Gastroesophageal sphincter (tissue), 4 donors: ENCODE results near the gene NFATC2. TPM values are rescaled to one million over a fixed set of nuclear protein-coding genes. Genes with fewer than 3 reads are reported as not detected.

Experiments used
- ATAC-seq: fragments of 150-250 bp; one replicate; pipeline ENCODE4 v1.9.1; 2016; ENCODE audit warnings: mild to moderate bottlenecking, moderate library complexity
- H3K27ac ChIP-seq, 4 donors: fragments of 200-600 bp; sonication (generic) in 3 of 4; 1 replicate in 3 of 4; 2 replicates in 1 of 4; pipeline ENCODE4 v1.5.1; 2016 to 2019
- H3K27me3 ChIP-seq: fragments of 200-600 bp; sonication (generic); one replicate; pipeline ENCODE4 v1.5.1; 2019
- H3K36me3 ChIP-seq, 2 donors: fragments of 200-600 bp; sonication (generic); one replicate each; pipeline ENCODE4 v1.5.1; 2019; ENCODE audit warnings: control low read depth in 1 of 2
- H3K4me1 ChIP-seq, 3 donors: fragments of 200-600 bp; sonication (generic); 1 replicate in 2 of 3; 2 replicates in 1 of 3; pipeline ENCODE4 v1.5.1; 2016 to 2019; ENCODE audit warnings: control low read depth in 2 of 3
- H3K4me3 ChIP-seq, 2 donors: fragments of 200-600 bp; sonication (generic); one replicate each; pipeline ENCODE4 v1.5.1; 2019; ENCODE audit warnings: mild to moderate bottlenecking in 1 of 2, moderate library complexity in 1 of 2
- H3K9me3 ChIP-seq, 3 donors: fragments of 200-600 bp; sonication (generic); one replicate each; pipeline ENCODE4 v1.5.1; 2017 to 2019; ENCODE audit warnings: control low read depth in 2 of 3
- EP300 ChIP-seq: sonication (generic); formaldehyde crosslinking; IDR thresholded peaks from one replicate; pipeline ENCODE4 v1.6.1; 2017; ENCODE audit warnings: antibody characterized with exemption, mild to moderate bottlenecking
- POLR2A ChIP-seq, 2 donors: fragments of 450-650 bp; IDR thresholded peaks; one replicate each; pipeline ENCODE4 v1.6.1; 2017; ENCODE audit warnings: antibody characterized with exemption in 2 of 2, mild to moderate bottlenecking in 2 of 2, moderate library complexity in 1 of 2
- POLR2AphosphoS5 ChIP-seq: sonication (generic); formaldehyde crosslinking; IDR thresholded peaks from one replicate; pipeline ENCODE4 v1.6.1; 2017; ENCODE audit warnings: antibody characterized with exemption
- WGBS, 2 donors: methylation state at CpG; one replicate each; pipeline ENCODE4 v1.1.5; 2018; ENCODE audit warnings: low coverage in 1 of 2; 5-methylcytosine and 5-hydroxymethylcytosine counted together
- total RNA-seq, 4 donors: library from RNA; depleted of rRNA; stranded (reverse); fragments of >200 nt; gene quantifications; one replicate each; pipeline ENCODE4 v1.1.0, GENCODE V29; 2016
- TF ChIP-seq, protein P1 (sequence below), 4 experiments: fragments of 200-600 bp in 2 of 4; fragments of 450-650 bp in 2 of 4; sonication (generic) in 1 of 4; IDR thresholded peaks; one replicate each; pipeline ENCODE4 v1.5.1; 2017 to 2019; ENCODE audit warnings: antibody characterized with exemption in 4 of 4, mild to moderate bottlenecking in 2 of 4, moderate library complexity in 2 of 4

NFATC2 gene
- total RNA-seq, 4 donors from 2014 or later: 4.4 to 20.2 (median 9.0) TPM

DNA sequence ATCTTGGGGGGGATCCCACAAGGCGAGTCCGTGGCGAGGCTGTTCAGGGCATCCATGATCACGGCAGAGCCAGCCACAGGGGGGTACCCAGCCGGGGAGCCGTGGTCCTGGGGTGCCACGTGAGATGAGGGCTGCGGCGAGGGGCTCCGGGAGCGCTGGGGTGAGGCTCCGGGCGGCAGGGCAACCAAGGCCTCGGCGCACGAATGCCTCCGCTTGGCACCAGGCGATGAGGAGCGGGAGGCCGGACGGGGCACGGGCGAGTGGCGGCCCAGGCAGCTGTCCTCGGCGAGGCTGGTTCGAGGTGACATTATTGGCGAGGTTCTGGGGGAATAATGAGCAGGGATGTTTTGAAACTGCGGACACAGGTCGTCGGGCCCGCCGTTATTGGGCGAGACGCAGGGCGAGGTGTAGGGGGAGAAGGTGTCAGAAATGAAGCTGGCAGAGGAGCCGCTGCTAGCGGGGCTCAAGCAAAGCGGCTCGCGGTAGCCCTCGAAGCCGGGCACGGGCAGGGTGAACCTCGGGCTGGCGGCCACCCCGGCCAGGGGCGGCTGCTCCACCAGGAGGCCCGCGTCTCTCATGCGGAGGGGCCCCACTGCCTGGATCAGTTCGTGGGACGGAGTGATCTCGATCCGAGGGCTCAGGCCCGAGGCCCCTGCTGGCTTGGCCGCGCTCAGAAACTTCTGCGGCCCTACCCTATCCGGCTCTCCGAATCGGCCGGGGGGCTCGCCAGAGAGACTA lies 19.1 kb downstream of the NFATC2 start:
- no peak for ATAC-seq
- TF ChIP-seq, protein P1, sequence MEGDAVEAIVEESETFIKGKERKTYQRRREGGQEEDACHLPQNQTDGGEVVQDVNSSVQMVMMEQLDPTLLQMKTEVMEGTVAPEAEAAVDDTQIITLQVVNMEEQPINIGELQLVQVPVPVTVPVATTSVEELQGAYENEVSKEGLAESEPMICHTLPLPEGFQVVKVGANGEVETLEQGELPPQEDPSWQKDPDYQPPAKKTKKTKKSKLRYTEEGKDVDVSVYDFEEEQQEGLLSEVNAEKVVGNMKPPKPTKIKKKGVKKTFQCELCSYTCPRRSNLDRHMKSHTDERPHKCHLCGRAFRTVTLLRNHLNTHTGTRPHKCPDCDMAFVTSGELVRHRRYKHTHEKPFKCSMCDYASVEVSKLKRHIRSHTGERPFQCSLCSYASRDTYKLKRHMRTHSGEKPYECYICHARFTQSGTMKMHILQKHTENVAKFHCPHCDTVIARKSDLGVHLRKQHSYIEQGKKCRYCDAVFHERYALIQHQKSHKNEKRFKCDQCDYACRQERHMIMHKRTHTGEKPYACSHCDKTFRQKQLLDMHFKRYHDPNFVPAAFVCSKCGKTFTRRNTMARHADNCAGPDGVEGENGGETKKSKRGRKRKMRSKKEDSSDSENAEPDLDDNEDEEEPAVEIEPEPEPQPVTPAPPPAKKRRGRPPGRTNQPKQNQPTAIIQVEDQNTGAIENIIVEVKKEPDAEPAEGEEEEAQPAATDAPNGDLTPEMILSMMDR (IDR thresholded peaks at IDR 0.05): no peak

DNA sequence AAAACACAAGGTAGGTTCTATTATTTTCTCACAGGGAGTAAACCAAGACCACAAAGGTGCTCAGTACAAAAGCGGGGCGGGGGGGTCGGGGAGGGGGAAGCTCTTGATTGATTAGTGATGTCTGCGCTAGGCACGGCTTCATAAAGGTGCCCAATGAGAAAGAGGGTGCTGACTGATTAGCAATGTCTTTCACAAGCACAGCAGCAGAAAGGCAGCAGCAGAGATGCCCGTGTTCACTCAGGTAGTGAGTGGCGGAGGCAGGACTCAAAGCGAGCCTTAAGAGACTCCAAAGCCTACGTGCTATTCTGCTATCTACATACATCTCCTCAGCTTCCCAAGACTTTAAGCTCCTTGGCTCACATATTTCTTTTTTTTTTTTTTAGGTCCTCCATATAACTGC lies 20.3 kb downstream of the NFATC2 start:
- WGBS, 2 donors: 95 to 100% methylated on average over 3 to 4 of the region's 9 CpGs
- Histone ChIP-seq H3K27ac (no peak overlapping the region), H3K27me3 (no peaks in the 10 kb centered on the region), H3K9me3 (no peaks in the 10 kb centered on the region), H3K36me3 (peaks cover 0 to 21% of the 10 kb centered on the region in 2 donors), H3K4me3 (no peak overlapping the region), H3K4me1 (no peaks in the 10 kb centered on the region)
- ATAC-seq: no peak
- TF ChIP-seq, protein P1 (IDR thresholded peaks at IDR 0.05): no peak

More for the DNA sequence above, 19.1 kb downstream of the NFATC2 start:
- H3K27ac ChIP-seq: no peak overlapping the region
- no peaks in the 10 kb centered on the region for H3K9me3 ChIP-seq
- no peak overlapping the region for H3K4me3 ChIP-seq
- no peaks in the 10 kb centered on the region for H3K27me3 ChIP-seq
- peaks cover 0 to 2% (median 0%) of the 10 kb centered on the region in 3 donors for H3K4me1 ChIP-seq
- peaks cover 0 to 21% of the 10 kb centered on the region in 2 donors for H3K36me3 ChIP-seq
- WGBS, 2 donors: 85 to 93% methylated on average over 4 to 12 of the region's 64 CpGs

DNA sequence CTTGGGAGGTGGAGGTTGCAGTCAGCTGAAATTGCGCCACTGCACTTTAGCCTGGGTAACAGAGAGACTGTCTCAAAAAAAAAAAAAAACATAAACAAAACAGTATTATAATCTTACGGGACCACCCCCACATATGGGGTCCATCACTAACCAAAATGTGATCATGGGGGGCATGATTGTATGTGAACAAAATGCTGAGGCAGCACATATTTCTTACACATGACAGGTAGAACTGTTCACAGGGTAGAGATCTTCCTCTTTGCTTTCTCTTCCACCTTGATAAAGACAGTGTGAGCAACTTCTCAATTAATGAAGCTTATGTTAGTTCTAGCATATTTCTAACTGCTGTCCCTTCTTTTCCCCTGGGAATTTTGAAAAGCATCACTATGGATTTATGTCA lies 24.7 kb downstream of the NFATC2 start:
- H3K4me1 ChIP-seq: no peaks in the 10 kb centered on the region
- H3K27ac ChIP-seq: no peak overlapping the region
- 90% methylated on average over 2 of the region's 2 CpGs; no CpG with 5 or more reads in 1 of the 2 donors for WGBS, 2 donors
- H3K9me3 ChIP-seq: no peaks in the 10 kb centered on the region
- H3K27me3 ChIP-seq: no peaks in the 10 kb centered on the region
- TF ChIP-seq, protein P1 (IDR thresholded peaks at IDR 0.05): no peak
- TF ChIP-seq EP300: no peak
- TF ChIP-seq POLR2A (IDR thresholded peaks at IDR 0.05): no peak
- TF ChIP-seq POLR2AphosphoS5: no peak
- no peak overlapping the region for H3K4me3 ChIP-seq
- peaks cover 0 to 26% of the 10 kb centered on the region in 2 donors for H3K36me3 ChIP-seq
- ATAC-seq: no peak

DNA sequence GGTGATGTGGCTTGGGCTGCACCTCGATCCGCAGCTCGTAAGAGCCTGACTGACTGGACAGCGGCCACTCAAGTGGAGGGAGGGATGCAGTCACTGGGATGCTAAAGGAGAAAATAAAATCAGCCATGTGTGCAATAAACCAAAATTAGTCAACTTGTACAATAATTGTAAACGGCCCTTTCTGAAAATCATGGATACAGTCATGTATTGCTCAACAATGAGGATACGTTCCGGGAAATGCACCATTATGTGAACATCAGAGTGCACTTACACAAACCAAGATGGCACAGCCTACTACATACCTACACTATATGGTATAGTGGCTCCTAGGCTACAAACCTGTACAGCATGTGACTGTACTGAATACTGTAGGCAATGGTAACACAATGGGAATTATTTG lies 25.7 kb downstream of the NFATC2 start:
- Histone ChIP-seq H3K27ac (no peak overlapping the region), H3K36me3 (peaks cover 0 to 22% of the 10 kb centered on the region in 2 donors), H3K27me3 (no peaks in the 10 kb centered on the region), H3K9me3 (no peaks in the 10 kb centered on the region), H3K4me3 (no peak overlapping the region), H3K4me1 (no peaks in the 10 kb centered on the region)
- 95% methylated on average over 6 of the region's 7 CpGs; no CpG with 5 or more reads in 1 of the 2 donors for WGBS, 2 donors
- TF ChIP-seq POLR2A (IDR thresholded peaks at IDR 0.05): no peak
- TF ChIP-seq POLR2AphosphoS5: no peak
- no peak for TF ChIP-seq EP300
- TF ChIP-seq, protein P1 (IDR thresholded peaks at IDR 0.05): no peak
- ATAC-seq: no peak

DNA sequence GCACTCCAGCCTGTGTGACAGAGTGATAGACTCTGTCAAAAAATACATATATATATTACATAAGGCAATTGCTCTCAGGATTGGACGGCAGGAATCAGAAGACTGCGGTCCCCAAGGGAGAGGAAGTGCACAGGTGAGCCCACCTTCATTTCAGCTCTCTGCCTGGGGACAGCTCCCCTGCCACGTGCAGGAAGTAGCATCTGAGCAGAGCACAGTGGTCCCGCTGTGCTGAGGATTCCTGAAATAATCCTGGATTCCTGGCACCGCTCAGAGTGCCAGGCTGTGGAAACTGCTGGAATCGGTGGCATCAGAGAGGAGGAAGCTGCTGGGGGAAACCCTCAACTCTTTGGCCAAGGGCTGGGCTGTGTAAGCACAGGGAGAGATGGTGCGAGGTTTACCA lies 27.7 kb downstream of the NFATC2 start:
- no peak for ATAC-seq

More for the DNA sequence above, 27.7 kb downstream of the NFATC2 start:
- H3K27me3 ChIP-seq: no peaks in the 10 kb centered on the region
- peaks cover 0 to 19% of the 10 kb centered on the region in 2 donors for H3K36me3 ChIP-seq
- H3K4me1 ChIP-seq: no peaks in the 10 kb centered on the region
- TF ChIP-seq, protein P1 (IDR thresholded peaks at IDR 0.05): no peak
- TF ChIP-seq EP300: no peak
- TF ChIP-seq POLR2A (IDR thresholded peaks at IDR 0.05): no peak
- TF ChIP-seq POLR2AphosphoS5: no peak
- no peak overlapping the region for H3K27ac ChIP-seq
- H3K4me3 ChIP-seq: no peak overlapping the region
- H3K9me3 ChIP-seq: no peaks in the 10 kb centered on the region
- 76 to 90% methylated on average over 3 to 7 of the region's 7 CpGs for WGBS, 2 donors
